ENCODE measurements around the gene CRACDL.
"Not testable (repeated sequence)": the region's sequence is repeated elsewhere in the genome, so short reads cannot be mapped to it uniquely, and the experiment has no call there.

CRACDL gene

DNA sequence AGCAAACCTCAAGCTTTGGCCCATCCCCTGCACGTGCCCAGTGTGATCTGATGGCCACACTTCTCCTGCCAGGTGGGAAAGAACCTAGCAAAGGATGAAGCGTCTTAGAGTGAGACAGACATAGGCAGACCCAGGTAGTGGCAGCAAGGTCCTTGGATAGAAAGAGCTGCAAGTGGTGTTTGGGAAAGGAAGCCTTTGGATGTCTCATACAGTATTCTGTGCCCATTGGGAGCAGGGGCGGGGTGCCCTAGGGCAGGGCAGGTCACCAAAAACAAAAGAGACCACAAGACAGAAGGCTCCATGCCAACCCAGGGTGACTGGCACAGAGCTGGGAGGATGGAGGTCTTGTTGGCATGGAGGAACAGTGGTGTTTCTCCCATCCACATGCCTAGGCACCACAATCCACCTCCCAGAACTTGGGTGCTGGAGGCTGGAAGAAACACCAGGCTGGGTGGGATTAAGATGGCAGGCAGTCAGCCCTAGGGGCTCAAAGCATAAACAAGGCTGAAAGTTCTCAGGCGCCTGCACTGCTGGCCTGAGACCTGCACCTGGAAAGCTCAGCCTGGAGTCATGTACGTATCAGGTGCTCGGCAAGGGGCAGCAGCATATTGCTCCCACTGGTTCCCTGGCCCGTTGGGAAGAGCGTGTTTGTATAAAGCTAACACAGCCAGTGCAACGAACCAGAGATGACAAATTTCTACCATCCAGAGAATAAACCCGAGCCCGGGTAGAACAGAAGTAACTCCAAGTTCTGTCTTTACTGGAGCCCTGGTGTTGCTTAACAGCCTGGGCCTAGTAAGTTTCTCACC lies 52.9 kb downstream of the CRACDL start:
- no peak for DNase-seq

DNA sequence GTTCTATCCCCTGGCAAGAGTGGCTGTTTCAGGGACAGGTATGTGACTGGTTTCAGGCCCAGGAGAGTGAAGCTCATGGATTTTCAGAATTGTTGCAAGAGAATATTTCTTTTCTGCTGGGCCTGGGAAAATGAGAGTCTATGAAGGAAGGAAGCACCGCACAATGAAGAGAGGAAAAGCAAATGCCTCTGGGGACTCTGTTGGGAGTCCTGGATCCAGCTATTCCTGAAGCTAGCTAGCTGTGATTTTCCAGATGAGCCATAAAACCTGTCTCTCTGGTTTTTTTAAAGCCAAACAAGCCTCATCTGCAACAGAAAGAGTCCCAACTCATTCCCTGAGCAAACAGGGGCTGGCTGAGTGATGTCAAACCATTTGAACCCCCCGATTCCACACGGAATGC lies 53.7 kb downstream of the CRACDL start:
- DNase-seq: no peak

DNA sequence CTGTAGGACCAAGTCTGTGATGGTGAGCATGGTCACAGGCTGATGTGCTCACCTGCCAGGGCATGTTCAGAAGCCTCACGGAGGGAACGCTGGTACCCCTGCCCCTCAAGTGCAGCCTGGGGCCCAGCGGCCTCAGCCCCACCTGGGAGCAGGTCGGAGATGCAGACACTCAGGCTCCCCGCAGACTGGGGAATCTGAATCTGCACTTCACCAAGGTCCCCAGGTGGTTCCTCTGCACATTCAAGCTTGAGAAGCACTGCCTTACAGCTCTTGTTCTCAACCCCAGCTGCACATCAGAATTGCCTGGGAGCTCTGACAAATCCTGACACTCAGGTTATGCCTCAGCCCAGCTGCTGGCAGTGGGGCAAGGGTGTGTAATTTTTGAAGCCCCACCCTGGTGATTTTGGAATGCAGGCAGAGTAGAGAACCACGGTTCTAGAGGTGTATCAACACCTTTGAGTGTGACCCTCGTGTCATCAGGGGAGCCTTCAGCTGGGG lies 54.8 kb downstream of the CRACDL start:
- no peak for DNase-seq

DNA sequence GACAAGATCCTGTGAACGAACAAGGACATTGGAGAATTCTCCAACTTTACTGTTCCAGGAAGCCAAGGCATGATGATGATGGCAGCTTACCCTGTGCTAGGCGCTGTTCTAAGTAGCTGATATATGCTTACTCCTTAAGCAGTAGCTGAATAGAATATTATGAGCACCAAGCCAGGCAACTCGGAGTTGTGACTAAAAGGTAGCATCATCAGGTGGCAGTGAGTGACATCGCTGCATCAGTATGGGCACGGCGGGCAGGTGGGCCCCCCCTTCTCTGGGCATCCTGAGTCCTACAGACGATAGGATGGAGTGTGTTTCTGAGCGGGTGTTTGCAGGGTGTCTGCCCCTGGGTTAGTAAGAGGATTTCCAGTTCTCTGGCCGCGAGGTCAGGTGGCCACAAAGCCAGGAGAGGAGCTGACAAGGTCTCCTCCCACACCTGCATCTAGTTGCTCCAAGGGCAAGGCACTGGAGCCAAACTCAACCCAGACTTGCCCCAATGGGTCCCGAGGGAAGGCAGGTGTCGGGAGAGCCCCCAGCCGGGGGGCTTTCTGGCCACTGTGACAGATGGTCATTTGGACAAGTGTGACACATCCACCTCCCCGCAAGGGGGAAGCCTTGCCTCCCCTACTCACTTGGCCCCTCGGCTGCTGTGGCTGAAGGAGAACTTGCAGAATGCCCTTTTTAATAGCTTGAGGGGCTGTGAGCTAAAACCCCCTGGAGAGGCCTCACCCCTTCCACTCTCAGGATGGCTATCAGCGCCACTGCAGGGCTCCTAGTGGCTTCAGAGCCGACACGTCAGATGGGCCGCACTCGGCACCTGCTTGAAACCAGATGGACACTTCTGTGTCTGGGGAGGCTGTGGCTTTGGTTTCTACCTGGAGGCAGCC lies 55.5 kb downstream of the CRACDL start:
- DNase-seq: no peak

DNA sequence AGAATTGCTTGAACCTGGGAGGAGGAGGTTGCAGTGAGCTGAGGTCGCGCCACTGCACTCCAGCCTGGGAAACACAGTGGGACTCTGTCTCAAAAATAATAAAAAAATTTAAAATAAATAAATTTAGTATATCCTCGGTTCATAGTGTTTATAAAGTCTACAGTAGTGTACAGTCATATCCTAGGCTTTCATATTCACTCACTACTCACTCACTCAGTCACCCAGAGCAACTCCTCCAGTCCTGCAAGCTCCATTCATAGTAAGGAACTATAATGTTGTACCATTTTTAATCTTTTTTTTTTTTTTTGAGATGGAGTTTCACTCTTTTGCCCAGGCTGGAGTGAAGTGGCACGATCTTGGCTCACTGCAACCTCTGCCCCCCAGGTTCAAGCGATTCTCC lies 58.4 kb downstream of the CRACDL start:
- not testable (repeated sequence) for DNase-seq

DNA sequence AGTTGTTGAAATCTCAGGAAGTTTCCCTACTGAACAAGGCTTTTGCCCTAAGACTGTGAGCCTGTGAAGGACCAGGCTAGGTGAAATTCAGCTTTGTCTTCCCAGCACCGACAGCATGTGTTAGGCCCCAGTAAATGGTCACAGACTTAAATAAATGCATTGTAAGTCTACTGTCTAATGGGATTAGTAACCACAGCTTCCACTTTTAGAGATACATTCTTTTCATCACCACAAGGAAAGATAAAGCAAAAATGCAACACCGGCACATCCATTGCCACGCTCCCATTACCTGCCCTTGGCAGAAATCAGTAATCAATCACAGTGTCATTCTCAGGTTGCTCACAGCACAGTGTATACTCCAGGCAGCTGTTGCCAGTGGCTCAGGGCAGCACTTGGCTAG lies 59.3 kb downstream of the CRACDL start:
- DNase-seq: no peak

DNA sequence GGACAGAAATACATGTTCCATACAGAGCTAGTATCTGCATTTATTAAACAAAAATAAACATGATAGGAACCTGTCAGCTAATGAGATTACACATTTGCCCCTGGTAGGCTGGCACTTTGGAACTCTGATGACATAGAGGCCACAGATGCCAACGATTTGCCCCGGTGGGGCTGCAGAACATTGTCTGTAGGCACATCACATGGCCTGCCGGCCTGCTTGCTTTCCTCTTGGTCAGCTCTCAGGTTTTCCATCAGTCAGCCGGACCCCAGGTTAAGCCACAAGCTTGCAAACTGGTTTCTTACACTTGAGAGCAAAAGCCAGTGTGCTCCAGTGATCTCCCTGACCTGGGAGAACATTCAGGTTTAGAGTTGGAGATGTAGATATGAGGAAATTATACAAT lies 60.3 kb downstream of the CRACDL start:
- no peak for DNase-seq

DNA sequence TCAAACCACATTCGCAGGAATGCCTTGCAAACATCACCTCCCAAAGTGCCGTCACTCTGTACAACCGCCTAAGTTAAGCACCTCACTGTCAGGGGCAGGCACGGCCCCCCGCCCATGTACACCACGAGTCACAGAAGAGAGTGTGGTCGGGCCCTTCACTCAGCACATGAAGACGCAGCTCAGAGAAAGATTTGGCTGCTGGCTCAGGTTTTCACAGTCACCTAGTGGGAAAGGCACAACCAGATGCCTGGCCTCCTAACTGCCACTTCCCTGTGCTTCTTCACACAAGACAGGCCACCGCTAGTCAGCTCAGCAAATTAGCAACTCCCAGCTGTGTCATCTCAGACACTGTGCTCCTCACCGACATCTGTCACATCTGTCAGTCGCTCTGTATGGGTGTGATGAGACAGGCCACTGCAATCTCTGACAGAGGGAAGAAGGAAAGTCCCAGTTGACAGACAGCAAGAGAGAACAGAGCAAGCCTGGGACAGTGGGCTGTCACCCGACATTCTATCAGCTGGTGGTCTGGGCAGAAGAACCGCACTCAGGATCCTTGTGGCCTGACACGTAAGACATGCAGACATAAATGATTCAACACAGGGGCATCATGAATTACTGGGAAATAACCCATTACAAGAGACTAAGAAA lies 60.8 kb downstream of the CRACDL start:
- DNase-seq: no peak

DNA sequence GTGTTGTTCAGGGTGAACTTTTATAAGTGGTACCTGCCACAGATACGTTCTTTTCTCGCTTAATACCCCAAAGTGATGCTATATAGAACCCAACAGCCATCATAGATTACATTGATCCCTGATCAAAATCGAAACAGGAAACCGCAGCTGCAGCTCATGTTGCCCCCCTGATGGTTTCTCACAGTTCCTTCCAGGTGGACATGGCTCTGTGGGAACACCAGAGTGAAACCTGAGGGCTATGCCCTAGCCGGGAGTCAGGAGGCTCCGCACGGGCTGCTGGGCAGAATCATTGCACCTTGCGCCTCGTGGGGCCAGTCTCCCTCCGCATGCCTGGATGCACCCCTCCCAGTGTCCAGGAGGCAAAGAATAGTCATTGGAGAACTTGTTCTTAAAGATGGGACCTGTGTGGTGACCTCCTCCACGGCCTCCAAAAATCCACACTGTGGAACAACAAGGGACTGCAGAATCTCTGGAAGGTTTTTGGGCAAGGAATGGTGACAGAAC lies 61.8 kb downstream of the CRACDL start:
- no peak for DNase-seq

DNA sequence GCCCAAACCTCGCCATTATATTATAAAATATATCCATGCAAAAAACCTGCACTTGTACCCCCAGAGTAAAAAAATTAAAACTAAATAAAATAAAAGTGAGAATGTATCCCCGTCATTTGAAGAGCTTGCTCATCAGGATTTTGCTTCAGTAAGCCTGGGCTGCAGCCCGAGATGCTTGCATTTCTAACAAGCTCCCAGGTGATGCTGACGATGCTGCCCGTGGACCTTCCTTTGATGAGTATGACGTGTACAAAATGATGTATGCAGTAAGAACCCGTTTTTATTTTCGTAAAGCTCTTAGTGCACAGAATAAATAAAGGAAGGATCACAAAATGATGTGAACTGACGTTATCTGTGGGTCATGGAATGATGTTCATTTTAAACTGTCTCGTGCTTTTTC lies 63.5 kb downstream of the CRACDL start:
- no peak for DNase-seq

DNA sequence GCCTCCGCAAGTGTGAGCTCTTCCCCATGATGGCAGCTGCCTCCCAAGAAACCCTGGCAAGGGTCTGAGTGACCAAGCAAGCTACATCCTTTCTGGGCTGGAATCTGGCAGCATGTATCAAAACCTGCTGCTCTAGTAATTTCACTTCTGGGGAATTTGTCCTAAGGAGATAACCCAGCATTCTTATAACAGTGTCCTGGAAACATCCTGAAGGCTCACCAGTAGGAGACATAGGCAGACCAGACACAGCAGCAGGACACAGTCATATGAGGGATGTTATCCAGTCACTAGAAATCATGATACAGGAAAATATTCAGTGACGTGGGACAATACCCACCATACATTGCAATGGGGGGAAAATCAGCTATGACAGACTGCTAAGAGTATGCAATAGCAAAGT lies 64.5 kb downstream of the CRACDL start:
- no peak for DNase-seq

DNA sequence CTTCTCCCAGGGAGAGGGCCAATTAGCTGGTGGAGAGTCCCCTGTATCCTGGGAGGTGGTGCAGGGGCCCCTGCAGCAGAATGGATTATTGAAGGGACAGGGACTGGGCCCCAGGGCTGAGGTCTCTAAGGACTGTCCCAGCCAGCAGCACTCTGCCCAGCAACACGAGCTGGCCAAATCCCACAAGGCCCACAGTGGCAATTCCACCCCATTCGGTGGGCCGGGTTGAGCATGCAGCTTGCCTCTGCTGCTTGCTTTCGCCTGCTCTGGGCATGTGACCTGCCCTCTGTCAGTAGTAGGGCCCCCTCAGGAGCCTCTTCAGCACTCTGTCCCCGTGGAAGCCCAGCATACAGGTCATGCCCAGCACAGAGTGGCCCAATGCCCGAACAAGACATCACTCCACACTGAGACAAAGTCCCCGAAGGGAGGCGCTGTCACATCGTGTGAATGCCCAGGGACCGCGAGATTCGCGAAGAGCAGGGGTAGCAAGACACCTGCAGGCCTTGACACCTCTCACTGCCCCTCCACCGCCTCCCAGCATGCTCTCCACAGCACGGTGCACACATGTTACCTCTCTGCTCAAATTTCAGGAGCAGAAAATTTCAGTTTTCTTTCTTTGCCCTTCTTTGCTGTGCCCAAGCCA lies 65.4 kb downstream of the CRACDL start:
- DNase-seq: no peak

DNA sequence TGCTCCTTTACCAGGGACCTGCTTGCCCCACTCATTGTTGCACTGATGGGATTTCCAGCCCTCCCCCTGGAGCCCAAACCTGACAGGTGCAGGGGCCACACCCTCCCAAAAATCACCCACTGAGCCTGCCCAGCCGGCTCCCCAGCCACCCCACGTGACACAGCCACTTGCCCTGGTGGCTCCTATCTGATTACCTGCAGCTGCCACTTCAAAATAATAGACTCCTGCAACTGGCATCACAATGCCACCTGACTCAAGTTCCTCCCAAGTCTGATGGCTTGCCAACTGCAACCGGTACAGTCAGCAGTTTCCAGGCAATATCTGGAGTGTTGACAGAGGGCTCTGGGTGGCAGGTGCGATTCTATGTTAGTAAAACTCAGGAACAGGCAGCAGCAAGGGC lies 66.2 kb downstream of the CRACDL start:
- DNase-seq: no peak

DNA sequence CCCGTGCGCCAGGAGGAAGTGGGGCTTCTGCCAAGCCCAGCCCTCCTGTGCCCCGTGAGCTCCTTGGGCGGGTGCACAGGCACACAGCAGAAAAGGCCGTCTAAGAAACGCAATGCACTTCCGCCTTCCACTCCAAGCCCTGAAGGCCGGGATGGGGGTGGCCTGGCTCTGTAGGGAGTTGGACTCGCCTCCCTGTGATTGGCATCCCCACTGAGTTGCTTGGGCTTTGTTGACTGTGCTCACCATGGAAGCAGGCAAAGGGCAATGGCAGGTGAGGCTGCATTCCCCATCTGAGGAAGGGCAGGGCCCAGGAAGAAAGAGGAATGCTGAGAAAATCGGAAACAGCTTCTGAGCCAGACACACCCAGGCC lies 66.8 kb downstream of the CRACDL start:
- DNase-seq: no peak

DNA sequence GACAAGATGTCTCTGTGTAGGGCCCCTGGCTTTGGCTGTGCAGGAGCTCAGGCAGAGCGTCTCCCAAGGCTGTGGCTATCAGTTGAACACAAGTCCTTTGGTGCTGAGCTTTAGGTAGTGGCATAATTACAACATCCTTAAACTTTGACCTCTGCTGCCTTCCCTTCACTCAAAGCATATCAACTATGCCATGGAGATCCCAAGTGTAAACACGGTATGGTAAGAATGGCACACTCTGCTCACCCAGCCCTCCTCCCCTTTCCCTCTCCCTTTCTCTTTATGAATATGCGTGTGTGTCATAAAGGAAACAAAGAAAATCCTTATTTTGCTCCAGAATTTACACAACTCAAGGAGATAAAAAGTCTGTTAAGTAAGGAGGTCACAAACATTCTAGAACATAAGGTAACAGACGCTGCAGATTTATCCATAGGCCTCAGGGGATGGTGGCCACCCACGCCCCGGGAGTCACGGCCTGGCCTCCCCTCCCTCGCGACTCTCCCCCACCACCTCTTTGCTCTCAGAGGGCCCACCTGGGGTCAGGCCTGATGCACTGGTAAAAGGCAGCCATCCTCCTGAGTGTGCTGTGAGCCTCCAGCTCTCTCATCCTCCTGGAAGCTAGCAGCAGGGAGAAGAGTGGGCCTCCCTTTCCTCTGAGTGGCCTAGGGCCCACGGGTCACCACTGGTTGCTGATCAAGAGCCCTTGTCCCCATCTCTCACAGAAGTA lies 67.3 kb downstream of the CRACDL start:
- DNase-seq: no peak

DNA sequence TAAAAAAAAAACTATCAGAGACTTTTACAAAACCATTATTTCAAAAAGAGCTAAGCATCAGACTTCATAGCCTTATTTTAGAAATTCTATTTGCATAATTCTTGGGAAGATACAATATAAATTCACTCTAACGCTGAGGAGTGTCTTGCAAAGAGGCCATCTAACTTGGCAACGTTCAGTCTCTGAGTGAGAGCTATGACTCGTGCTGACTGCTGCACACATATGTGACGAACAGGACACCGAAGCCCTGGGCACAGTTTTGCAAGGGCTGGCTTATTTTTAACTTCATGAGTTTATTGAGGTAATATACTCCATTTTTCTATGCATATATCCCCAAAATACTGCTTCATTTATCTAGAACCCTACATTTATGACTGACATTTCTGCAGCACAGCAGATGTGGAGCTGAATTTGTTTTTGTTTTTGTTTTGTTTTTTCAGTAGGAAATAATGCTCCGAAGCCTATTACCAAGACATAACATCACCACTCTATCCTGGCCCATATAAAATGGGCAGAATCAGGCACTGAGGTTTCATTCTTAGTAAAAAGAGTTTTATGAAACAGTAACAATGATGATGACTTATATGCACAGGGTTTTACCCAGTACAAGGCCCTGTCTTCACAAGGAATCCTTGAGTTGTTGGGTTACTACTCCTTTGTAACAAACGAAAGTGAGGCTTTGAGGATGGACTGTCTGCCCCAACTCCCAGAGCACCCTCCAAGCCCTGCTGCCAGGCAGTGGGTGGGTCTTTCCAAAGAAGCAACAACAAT lies 68.3 kb downstream of the CRACDL start:
- no peak for DNase-seq

DNA sequence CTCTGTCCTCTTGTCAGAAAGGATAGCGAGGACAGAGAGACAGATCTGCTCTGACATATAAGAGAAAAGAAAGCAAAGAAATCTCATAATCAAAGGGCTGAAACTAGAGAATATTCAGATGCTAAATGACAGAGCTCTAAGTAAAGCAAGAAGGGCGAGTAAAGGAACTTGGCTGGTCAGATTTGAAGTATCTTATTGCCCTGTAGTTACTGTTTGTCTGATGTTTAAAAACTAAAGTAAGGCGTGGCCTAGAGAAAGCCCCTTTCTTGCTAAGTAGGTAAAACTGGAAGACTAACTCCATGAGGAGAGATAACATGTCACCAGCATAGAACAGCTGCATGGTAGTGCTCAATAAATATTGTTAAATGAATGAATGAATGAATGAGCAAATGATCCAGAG lies 70.0 kb downstream of the CRACDL start:
- no peak for DNase-seq

DNA sequence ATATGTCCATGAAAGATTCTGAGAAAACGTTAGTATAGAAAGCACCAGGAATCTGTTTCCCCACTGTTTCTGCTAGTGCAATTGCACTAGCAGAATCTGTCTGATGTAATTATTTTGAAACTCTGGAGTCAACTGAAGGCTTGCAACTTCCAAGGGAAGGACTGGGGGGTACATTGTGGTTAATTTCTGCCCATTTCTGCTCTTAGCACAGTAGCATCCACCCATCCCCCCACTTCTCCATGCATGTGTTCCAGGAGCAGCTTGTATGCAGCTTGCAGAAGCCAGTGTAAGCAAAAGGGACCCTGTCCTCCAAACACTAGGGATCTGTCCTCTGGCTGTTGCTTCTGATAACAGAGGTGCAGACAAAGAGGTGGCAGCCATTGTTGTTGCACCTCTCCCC lies 74.4 kb downstream of the CRACDL start:
- no peak for DNase-seq

DNA sequence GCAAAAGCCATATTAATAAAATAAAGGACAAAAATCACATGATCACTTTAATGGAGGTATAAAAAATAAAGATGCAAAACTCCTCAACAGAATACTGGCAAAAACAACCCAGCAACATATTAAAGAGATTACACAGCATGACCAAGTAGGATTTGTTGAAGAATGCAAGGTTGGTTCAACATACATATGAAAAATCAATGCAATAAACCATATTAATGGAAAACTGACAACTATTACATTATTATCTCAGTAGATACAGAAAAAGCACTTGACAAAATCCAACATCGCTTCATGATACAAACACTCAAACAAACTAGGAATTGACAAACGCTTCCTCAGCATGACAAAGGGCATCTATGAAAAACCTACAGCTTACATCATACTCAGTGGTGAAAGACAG lies 76.7 kb downstream of the CRACDL start:
- DNase-seq: no peak

DNA sequence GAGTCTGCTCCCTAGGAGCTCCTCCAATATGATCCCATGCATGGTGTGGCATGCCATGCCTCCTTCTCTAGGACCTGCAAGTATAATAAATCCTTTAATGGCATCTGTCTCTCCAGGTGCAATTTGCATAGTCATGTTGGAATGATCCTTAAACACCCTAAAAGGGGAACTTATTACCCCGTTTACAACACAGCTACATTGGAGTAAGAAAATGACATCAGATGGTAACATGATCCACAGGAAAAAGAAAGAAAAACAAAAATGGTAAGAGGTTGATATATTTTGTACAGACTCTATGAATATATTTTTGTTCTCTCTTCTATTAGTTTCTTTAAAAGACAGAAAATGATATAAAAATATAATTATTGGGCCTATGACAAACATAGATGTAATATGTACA lies 79.0 kb downstream of the CRACDL start:
- DNase-seq: no peak

DNA sequence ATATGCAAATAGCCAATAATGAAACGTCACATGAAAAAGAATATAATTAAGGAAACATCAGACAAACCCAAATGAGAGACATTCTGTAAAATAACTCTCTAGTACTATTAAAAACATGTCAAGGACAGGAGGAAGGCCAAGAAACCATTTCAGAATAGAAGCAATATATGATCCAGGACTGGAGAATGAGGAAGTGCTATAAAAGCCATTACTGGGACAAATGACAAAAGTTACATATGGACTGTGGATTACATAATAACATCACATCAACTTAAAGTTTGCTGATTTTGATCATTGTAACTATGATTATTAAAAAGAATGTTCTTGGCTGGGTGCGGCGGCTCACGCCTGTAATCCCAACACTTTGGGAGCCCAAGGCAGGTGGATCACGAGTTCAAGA lies 81.3 kb downstream of the CRACDL start:
- DNase-seq: no peak

Data from stimulated activated naive CD4-positive, alpha-beta T cell (primary cell).